ENCODE measurements around the gene RAPGEF1. TPM values are rescaled to one million over a fixed set of nuclear protein-coding genes. Genes with fewer than 3 reads are reported as not detected.

Gene RAPGEF1
- total RNA-seq, 1 donor from 2014 or later, result 73.1 TPM

- Mint-ChIP-seq H3K27ac (ENCODE audit: unreplicated experiment) (peak overlapping the region; percentile 85), H3K4me3 (ENCODE audit: unreplicated experiment) (no peak overlapping the region), H3K4me1 (ENCODE audit: low read depth) (peaks cover 64% of the 10 kb centered on the region), H3K9me3 (ENCODE audit: low read depth) (no peaks in the 10 kb centered on the region), H3K36me3 (ENCODE audit: low read depth) (no peaks in the 10 kb centered on the region), H3K27me3 (ENCODE audit: low read depth) (no peaks in the 10 kb centered on the region)
- no peak for TF ChIP-seq CTCF (IDR thresholded peaks at IDR 0.05)
- DNase-seq (ENCODE audit: low spot score), result no peak
Observed at GRCh38 chr9:131728961-131729360, 10.9 kb downstream of the RAPGEF1 start.

- peak overlapping the region; percentile 85 for H3K27ac Mint-ChIP-seq (ENCODE audit: unreplicated experiment)
- no peak for TF ChIP-seq CTCF (IDR thresholded peaks at IDR 0.05)
- no peaks in the 10 kb centered on the region for H3K9me3 Mint-ChIP-seq (ENCODE audit: low read depth)
- no peak overlapping the region for H3K4me3 Mint-ChIP-seq (ENCODE audit: unreplicated experiment)
- peaks cover 62% of the 10 kb centered on the region for H3K4me1 Mint-ChIP-seq (ENCODE audit: low read depth)
- no peak for DNase-seq (ENCODE audit: low spot score)
- no peaks in the 10 kb centered on the region for H3K36me3 Mint-ChIP-seq (ENCODE audit: low read depth)
- no peaks in the 10 kb centered on the region for H3K27me3 Mint-ChIP-seq (ENCODE audit: low read depth)
Observed at GRCh38 chr9:131728546-131728910, 11.3 kb downstream of the RAPGEF1 start.

- DNase-seq (ENCODE audit: low spot score), result no peak
- Mint-ChIP-seq H3K4me1 (ENCODE audit: low read depth) (peaks cover 57% of the 10 kb centered on the region), H3K4me3 (ENCODE audit: unreplicated experiment) (no peak overlapping the region), H3K9me3 (ENCODE audit: low read depth) (no peaks in the 10 kb centered on the region), H3K27me3 (ENCODE audit: low read depth) (no peaks in the 10 kb centered on the region), H3K36me3 (ENCODE audit: low read depth) (peaks cover 2% of the 10 kb centered on the region), H3K27ac (ENCODE audit: unreplicated experiment) (peak overlapping the region; percentile 85)
- TF ChIP-seq CTCF (IDR thresholded peaks at IDR 0.05), result no peak
Observed at GRCh38 chr9:131727795-131728545, 11.9 kb downstream of the RAPGEF1 start.

- Mint-ChIP-seq H3K27me3 (ENCODE audit: low read depth) (no peaks in the 10 kb centered on the region), H3K27ac (ENCODE audit: unreplicated experiment) (peak overlapping the region; percentile 85), H3K4me1 (ENCODE audit: low read depth) (peaks cover 50% of the 10 kb centered on the region), H3K36me3 (ENCODE audit: low read depth) (peaks cover 2% of the 10 kb centered on the region), H3K4me3 (ENCODE audit: unreplicated experiment) (no peak overlapping the region), H3K9me3 (ENCODE audit: low read depth) (no peaks in the 10 kb centered on the region)
- DNase-seq (ENCODE audit: low spot score), result no peak
- TF ChIP-seq CTCF (IDR thresholded peaks at IDR 0.05), result no peak
Observed at GRCh38 chr9:131727184-131727759, 12.6 kb downstream of the RAPGEF1 start.

- no peak for DNase-seq (ENCODE audit: low spot score)
- Mint-ChIP-seq H3K36me3 (ENCODE audit: low read depth) (peaks cover 2% of the 10 kb centered on the region), H3K4me1 (ENCODE audit: low read depth) (peaks cover 33% of the 10 kb centered on the region), H3K27ac (ENCODE audit: unreplicated experiment) (no peak overlapping the region), H3K9me3 (ENCODE audit: low read depth) (no peaks in the 10 kb centered on the region), H3K27me3 (ENCODE audit: low read depth) (no peaks in the 10 kb centered on the region), H3K4me3 (ENCODE audit: unreplicated experiment) (no peak overlapping the region)
- TF ChIP-seq CTCF (IDR thresholded peaks at IDR 0.05), result no peak
Observed at GRCh38 chr9:131724683-131725082, 15.2 kb downstream of the RAPGEF1 start.

Measured in chondrocyte (in vitro differentiated cells).